Heart left ventricle (tissue), 16 donors: ENCODE data around the gene PTK7. TPM values are rescaled to one million over a fixed set of nuclear protein-coding genes. Genes with fewer than 3 reads are reported as not detected.

Experiments used
- ATAC-seq, 4 donors: fragments of 200-7000 bp; cut with Tn5 transposase; one replicate each; pipeline ENCODE4 v1.9.1; 2020 to 2022; ENCODE audit warnings: moderate library complexity in 4 of 4, mild to moderate bottlenecking in 3 of 4, moderate number of reproducible peaks in 1 of 4
- DNase-seq, 5 donors: peaks; one replicate each; pipeline ENCODE4 v3.0.0-alpha.2; 2020
- H3K27ac ChIP-seq, 12 donors: fragments of 200-600 bp; sonication (generic) in 4 of 12; one replicate each; pipeline versions ENCODE4 v1.5.0 to v1.8.0; 2016 to 2022; ENCODE audit warnings: mild to moderate bottlenecking in 2 of 12
- H3K27me3 ChIP-seq, 9 donors: fragments of 200-600 bp; sonication (generic) in 2 of 9; one replicate each; pipeline versions ENCODE4 v1.5.1 to v1.8.0; 2016 to 2022; ENCODE audit warnings: mild to moderate bottlenecking in 3 of 9
- H3K36me3 ChIP-seq, 9 donors: fragments of 200-600 bp; sonication (generic) in 2 of 9; one replicate each; pipeline versions ENCODE4 v1.5.0 to v1.8.0; 2018 to 2022; ENCODE audit warnings: mild to moderate bottlenecking in 2 of 9
- H3K4me1 ChIP-seq, 12 donors: fragments of 200-600 bp; sonication (generic) in 4 of 12; one replicate each; pipeline versions ENCODE4 v1.5.0 to v1.8.0; 2016 to 2022; ENCODE audit warnings: mild to moderate bottlenecking in 3 of 12
- H3K4me3 ChIP-seq, 12 donors: fragments of 200-600 bp; sonication (generic) in 4 of 12; one replicate each; pipeline versions ENCODE4 v1.5.0 to v1.8.0; 2017 to 2022; ENCODE audit warnings: mild to moderate bottlenecking in 9 of 12, moderate library complexity in 4 of 12
- H3K9me3 ChIP-seq, 12 donors: fragments of 200-600 bp; sonication (generic) in 4 of 12; one replicate each; pipeline versions ENCODE4 v1.5.0 to v1.8.0; 2016 to 2022; ENCODE audit warnings: mild to moderate bottlenecking in 1 of 12
- POLR2A ChIP-seq, 2 donors: fragments of 450-650 bp; IDR thresholded peaks; one replicate each; pipeline ENCODE4 v1.6.1; 2017; ENCODE audit warnings: antibody characterized with exemption in 2 of 2, mild to moderate bottlenecking in 2 of 2, moderate library complexity in 2 of 2
- WGBS, 4 donors: extraction: QIAGEN DNeasy Blood & Tissue Kit in 2 of 4; methylation state at CpG; one replicate each; pipeline versions ENCODE4 v1.1.5 to v1.1.7; 2013 to 2018; 5-methylcytosine and 5-hydroxymethylcytosine counted together
- intact Hi-C, 10 donors: fragments of 100-400 bp; cut with DNase I; formaldehyde crosslinking; loops; one replicate each; pipeline versions ENCODE4 v1.11.1 to v1.14.2; 2022
- long read RNA-seq, 3 donors: library from polyadenylated mRNA; unstranded; transcript quantifications; one replicate each; pipeline ENCODE4 v2.0.0, GENCODE V29; 2020 to 2021
- polyA plus RNA-seq, 2 donors: library from polyadenylated mRNA; stranded (reverse); fragments of 200-250 nt; gene quantifications; one replicate each; pipeline ENCODE4 v1.2.3, GENCODE V29; 2013
- total RNA-seq, 9 donors: library from RNA; depleted of rRNA in 2 of 9; stranded (reverse); fragments of >200 nt in 2 of 9; fragmentation: NEBNext Ultra II Directional in 3 of 9; extraction: Animal tissue kit (Norgen Biotek cat#: 25700) in 3 of 9; gene quantifications; one replicate each; pipeline versions ENCODE4 v1.1.0 to v1.2.4, GENCODE V29; 2016 to 2023
- TF ChIP-seq, protein P1 (sequence below), 12 donors: fragments of 200-600 bp; sonication (generic) in 4 of 12; IDR thresholded peaks; one replicate each; pipeline versions ENCODE4 v1.5.0 to v1.8.0; 2018 to 2022; ENCODE audit warnings: antibody characterized with exemption in 12 of 12, mild to moderate bottlenecking in 5 of 12
- donor health status: ischemic (EF 13 %, LVEDD 7.1; RV severe dilation, severe dysfunction).
- donor health status: healthy with polysubstance abuse.
- donor health status: DM: no; HTN: yes; CAD: no.
- donor health status: DM: no; HTN: no; CAD: no.
- donor health status: ischemic (EF 25% LVEDD 6.9; RV normal size, moderate dysfunction).
- donor health status: ischemic (EF 25% LVEDD 5.7; RV mildly dilated, moderate dysfunction).
- donor health status: healthy.
- donor health status: DM: yes; HTN: yes; CAD: no.
- donor health status: ischemic (EF 35%, LVEDD 5.7; RV mildly dilated, moderate dysfunction).
- donor health status: nonischemic (EF 11% LVEDD 7.7; RV severe dilation, severe dysfunction).
- donor health status: DM: yes; HTN: yes; CAD: no.
- donor health status: PGD.
- donor health status: ischemic (EF 29% LVEDD 5.4; RV normal size, mild dysfunction).
- donor health status: nonischemic (EF 23%, LVEDD 6.1; RV moderate dilation, normal function).

PTK7 gene
- total RNA-seq (10 to 100 TPM in 1 of 9 donors, 1 to 10 TPM in 8; 1.4 to 10.4 (median 1.9) TPM), polyA plus RNA-seq (1 to 10 TPM; 1.8 to 4.8 TPM)
- long read RNA-seq, donor 1, full-length matches to known transcripts, result 1 of 2 reads
- long read RNA-seq, donor 1, partial matches to known transcripts, result 1 of 2 reads
- long read RNA-seq, donor 1, other reads (novel, unspliced or antisense), result 0 of 2 reads
- long read RNA-seq, donor 2, full-length matches to known transcripts, result 3 of 8 reads
- long read RNA-seq, donor 2, partial matches to known transcripts, result 5 of 8 reads
- long read RNA-seq, donor 2, other reads (novel, unspliced or antisense), result 0 of 8 reads
- long read RNA-seq, donor 3, full-length matches to known transcripts, result 5 of 9 reads
- long read RNA-seq, donor 3, partial matches to known transcripts, result 3 of 9 reads
- long read RNA-seq, donor 3, other reads (novel, unspliced or antisense), result 1 of 9 reads

DNA sequence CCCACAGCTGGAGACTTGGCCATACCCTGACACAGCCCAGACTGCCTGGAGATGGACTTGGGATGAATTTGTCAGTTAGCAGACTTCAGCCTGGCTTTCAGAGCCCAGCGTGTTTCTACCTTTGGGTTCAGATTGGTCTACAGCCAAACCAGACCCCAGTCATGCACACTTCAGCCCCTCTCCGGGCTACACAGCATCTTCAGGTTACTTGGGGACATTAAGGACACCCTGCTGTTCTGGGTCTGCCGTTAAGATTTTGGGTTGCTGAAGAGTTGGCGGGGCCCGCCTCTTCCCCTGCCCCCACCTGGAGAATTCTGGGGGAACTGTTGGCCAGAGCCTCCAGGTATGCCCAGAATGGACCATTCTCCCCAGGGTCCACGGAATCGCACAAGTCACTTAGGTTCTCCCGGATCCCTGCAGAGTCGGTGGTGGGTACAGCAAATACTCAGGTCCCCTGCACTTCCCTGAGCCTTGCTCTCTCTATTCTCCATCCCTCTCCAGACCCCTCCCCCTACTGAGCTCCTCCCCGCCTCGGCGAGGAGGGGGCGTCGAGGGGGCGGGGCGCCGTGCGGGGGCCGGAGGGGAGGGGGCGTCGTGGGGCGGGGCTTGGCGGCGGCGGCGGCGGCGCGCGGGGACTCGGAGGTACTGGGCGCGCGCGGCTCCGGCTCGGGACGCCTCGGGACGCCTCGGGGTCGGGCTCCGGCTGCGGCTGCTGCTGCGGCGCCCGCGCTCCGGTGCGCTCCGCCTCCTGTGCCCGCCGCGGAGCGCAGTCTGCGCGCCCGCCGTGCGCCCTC is at the start of gene PTK7:
Gene PTK7 (plus strand): TSS at position 645 of the 794 bp plus-strand sequence. CDS start 175 bp downstream, outside the sequence.
- no peak within 1 kb of the TSS for H3K27ac ChIP-seq
- ATAC-seq, result peak; percentile 37 to 60 (median 47)
- WGBS, 4 donors, result 4 to 13% (median 5%) methylated on average over 18 to 60 of the region's 60 CpGs

DNA sequence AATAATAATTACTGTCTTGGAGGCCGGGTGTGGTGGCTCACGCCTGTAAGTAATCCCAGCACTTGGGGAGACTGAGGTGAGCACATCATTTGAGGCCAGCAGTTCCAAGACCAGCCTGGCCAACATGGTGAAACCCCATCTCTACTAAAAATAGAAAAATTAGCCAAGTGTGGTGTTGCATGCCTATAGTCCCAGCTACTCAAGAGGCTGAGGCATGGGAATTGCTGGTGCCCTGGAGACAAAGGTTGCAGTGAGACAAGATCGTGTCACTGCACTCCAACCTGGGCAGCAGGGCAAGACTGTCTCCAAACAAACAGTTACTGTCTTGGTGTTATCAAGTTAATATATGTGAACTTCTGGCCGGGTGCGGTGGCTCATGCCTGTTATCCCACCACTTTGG is 49.7 kb upstream of the PTK7 start:
- intact Hi-C loops, result no loop called here
- no peak overlapping the region for H3K27ac ChIP-seq
- peaks cover 0 to 27% (median 18%) of the 10 kb centered on the region in 12 donors for H3K4me1 ChIP-seq
- peaks cover 6 to 78% (median 71%) of the 10 kb centered on the region in 9 donors for H3K36me3 ChIP-seq
- H3K9me3 ChIP-seq, result no peaks in the 10 kb centered on the region
- TF ChIP-seq, protein P1, sequence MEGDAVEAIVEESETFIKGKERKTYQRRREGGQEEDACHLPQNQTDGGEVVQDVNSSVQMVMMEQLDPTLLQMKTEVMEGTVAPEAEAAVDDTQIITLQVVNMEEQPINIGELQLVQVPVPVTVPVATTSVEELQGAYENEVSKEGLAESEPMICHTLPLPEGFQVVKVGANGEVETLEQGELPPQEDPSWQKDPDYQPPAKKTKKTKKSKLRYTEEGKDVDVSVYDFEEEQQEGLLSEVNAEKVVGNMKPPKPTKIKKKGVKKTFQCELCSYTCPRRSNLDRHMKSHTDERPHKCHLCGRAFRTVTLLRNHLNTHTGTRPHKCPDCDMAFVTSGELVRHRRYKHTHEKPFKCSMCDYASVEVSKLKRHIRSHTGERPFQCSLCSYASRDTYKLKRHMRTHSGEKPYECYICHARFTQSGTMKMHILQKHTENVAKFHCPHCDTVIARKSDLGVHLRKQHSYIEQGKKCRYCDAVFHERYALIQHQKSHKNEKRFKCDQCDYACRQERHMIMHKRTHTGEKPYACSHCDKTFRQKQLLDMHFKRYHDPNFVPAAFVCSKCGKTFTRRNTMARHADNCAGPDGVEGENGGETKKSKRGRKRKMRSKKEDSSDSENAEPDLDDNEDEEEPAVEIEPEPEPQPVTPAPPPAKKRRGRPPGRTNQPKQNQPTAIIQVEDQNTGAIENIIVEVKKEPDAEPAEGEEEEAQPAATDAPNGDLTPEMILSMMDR (IDR thresholded peaks at IDR 0.05), result no peak
- TF ChIP-seq POLR2A (IDR thresholded peaks at IDR 0.05), result no peak
- H3K27me3 ChIP-seq, result no peaks in the 10 kb centered on the region
- H3K4me3 ChIP-seq, result no peak overlapping the region
- ATAC-seq (no peak), DNase-seq (no peak)
- WGBS, 4 donors, result 87 to 92% (median 91%) methylated on average over 5 of the region's 5 CpGs

More for the DNA sequence above, at the start of gene PTK7:
- H3K9me3 ChIP-seq, result no peaks in the 10 kb centered on the region
- peak in 3 of 5 donors; percentile 25 to 68 (median 46) for DNase-seq
- peak within 1 kb of the TSS; percentile 27 to 86 (median 58) for H3K4me3 ChIP-seq
- TF ChIP-seq, protein P1 (IDR thresholded peaks at IDR 0.05), result no peak
- TF ChIP-seq POLR2A (IDR thresholded peaks at IDR 0.05), result no peak
- H3K36me3 ChIP-seq, result peaks cover 0 to 42% (median 30%) of the 10 kb centered on the region in 9 donors
- intact Hi-C loops, result loop anchor here in 3 of 10 donors (5.0 to 10.0 kb wide), 4 partner anchors 49 to 66 kb away; no protein-coding TSS in a partner anchor
- peaks cover 0 to 22% (median 0%) of the 10 kb centered on the region in 9 donors for H3K27me3 ChIP-seq
- peaks cover 0 to 18% (median 5%) of the 10 kb centered on the region in 12 donors for H3K4me1 ChIP-seq

DNA sequence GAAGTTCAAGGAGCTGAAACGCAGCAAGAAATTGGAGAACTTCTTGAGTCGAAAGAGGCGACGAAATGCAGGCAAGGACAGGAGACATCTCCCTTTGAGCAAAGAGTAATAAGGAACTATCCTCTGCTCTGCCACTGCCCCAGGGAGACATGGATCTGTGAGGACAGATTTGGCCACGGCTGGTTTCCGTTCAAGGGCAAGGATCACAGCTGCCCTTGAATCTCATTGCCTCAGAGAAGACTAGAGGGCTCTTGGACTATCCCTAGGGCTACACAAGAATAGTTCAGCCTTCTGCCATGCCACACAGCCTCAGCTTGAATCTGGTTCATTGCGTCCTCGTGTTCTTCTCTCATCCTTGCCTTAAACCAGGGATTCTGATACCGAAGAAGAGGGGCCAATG is 47.0 kb upstream of the PTK7 start:
- Histone ChIP-seq H3K27me3 (no peaks in the 10 kb centered on the region), H3K9me3 (no peaks in the 10 kb centered on the region), H3K27ac (no peak overlapping the region), H3K36me3 (peaks cover 6 to 97% (median 93%) of the 10 kb centered on the region in 9 donors), H3K4me3 (no peak overlapping the region), H3K4me1 (peaks cover 0 to 6% (median 1%) of the 10 kb centered on the region in 12 donors)
- ATAC-seq, result no peak
- TF ChIP-seq, protein P1 (IDR thresholded peaks at IDR 0.05), result no peak
- TF ChIP-seq POLR2A (IDR thresholded peaks at IDR 0.05), result no peak
- no peak for DNase-seq
- 85 to 91% (median 89%) methylated on average over 9 of the region's 9 CpGs for WGBS, 4 donors
- intact Hi-C loops, result no loop called here

DNA sequence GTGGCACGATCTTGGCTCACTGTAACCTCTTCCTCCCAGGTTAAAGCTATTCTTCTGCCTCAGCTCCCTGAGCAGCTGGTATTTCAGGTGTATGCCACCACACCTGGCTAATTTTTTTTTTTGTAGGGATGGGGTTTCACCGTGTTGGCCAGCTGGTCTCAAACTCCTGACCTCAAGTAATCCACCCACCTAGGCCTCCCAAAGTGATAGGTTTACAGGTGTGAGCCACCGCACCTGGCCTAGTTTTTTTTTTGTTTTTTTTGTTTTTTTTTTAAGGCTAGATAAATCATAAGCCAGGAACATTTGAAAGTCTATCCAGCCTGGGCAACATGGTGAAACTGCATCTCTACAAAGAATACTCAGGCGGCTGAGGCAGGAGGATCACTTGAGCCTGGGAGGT is 43.8 kb upstream of the PTK7 start:
- DNase-seq (no peak), ATAC-seq (no peak)
- TF ChIP-seq, protein P1 (IDR thresholded peaks at IDR 0.05), result no peak
- no peak for TF ChIP-seq POLR2A (IDR thresholded peaks at IDR 0.05)
- Histone ChIP-seq H3K4me1 (peaks cover 0 to 22% (median 5%) of the 10 kb centered on the region in 12 donors), H3K4me3 (no peak overlapping the region), H3K9me3 (no peaks in the 10 kb centered on the region), H3K27me3 (no peaks in the 10 kb centered on the region), H3K36me3 (peaks cover 0 to 88% (median 78%) of the 10 kb centered on the region in 9 donors), H3K27ac (no peak overlapping the region)
- intact Hi-C loops, result no loop called here
- 92 to 96% (median 95%) methylated on average over 4 of the region's 4 CpGs for WGBS, 4 donors
